Measurements from ENCODE around the gene MNT. TPM values are rescaled to one million over a fixed set of nuclear protein-coding genes. Genes with fewer than 3 reads are reported as not detected.

Gene MNT
- total and polyA plus RNA-seq, 4 donors: 10.2 to 47.0 (median 14.8) TPM

- no peak overlapping the region for H3K9ac ChIP-seq (ENCODE audit: insufficient read depth in 1 of 2, low read length in 2 of 2)
- H3K9me3 ChIP-seq (ENCODE audit: control insufficient read depth in 4 of 4, insufficient read depth in 3 of 4, low read length in 3 of 4): no peaks in the 10 kb centered on the region
- ATAC-seq (ENCODE audit: insufficient read depth, low FRiP score) (no peak), DNase-seq (no peak)
- H3K36me3 ChIP-seq (ENCODE audit: control insufficient read depth in 4 of 4, insufficient read depth in 4 of 4, low read length in 4 of 4): peaks cover 4 to 21% (median 16%) of the 10 kb centered on the region in 4 donors
- WGBS, 2 donors: 87 to 92% methylated on average over 6 of the region's 6 CpGs
- H3K27me3 ChIP-seq (ENCODE audit: control insufficient read depth in 3 of 3, insufficient read depth in 3 of 3, low read length in 2 of 3): no peaks in the 10 kb centered on the region
- H3K27ac ChIP-seq (ENCODE audit: low read depth in 1 of 2, low read length in 1 of 2): no peak overlapping the region
- H3K4me3 ChIP-seq: no peak overlapping the region
- peaks cover 0 to 16% (median 3%) of the 10 kb centered on the region in 5 donors for H3K4me1 ChIP-seq (ENCODE audit: control insufficient read depth in 5 of 5, insufficient read depth in 5 of 5, low read length in 5 of 5)
- TF ChIP-seq CTCF (IDR thresholded peaks at IDR 0.05; ENCODE audit: control extremely low read depth, extremely low read depth): no peak
Observed at GRCh38 chr17:2423271-2423670, 22.4 kb upstream of the MNT start.

DNA sequence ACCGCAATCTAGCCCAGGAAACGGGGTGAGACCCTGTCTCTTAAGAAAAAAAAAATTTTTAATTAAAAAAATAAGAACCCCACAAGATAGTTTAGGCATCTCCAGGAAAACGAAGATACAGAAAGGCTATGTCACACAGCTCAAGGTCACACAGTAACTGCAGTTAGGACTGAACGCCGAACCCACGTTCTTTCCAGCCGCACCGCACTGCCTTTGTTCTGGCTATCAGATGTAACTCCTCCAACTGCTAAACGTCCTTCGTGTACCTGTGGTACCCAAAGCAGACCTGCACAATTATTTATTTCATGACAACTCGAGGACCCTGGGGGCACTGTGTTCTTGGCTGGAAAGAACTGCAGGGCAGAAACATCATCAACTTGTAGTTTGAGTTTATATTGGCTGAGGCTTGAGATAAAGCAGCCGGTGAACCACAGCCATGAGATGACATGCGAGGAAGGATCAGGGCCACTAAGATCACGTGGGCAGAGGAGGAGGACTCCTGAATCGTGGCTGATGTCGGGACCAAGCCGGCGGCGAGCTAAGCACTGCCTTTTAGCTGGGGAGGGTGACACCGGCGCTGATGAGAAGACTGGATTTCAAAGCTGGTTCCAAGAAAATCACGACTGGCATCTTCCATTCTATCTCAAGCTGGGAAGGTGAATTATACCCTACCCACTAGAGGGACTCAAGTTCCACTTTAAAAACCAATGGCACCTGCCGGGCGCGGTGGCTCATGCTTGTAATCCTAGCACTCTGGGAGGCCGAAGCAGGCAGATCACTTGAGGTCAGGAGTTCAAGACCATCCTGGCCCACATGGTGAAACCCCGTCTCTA lies 20.7 kb upstream of the MNT start:
- peaks cover 0 to 17% (median 3%) of the 10 kb centered on the region in 5 donors for H3K4me1 ChIP-seq (ENCODE audit: control insufficient read depth in 5 of 5, insufficient read depth in 5 of 5, low read length in 5 of 5)
- no peak overlapping the region for H3K27ac ChIP-seq (ENCODE audit: low read depth in 1 of 2, low read length in 1 of 2)
- H3K36me3 ChIP-seq (ENCODE audit: control insufficient read depth in 4 of 4, insufficient read depth in 4 of 4, low read length in 4 of 4): peaks cover 4 to 21% (median 17%) of the 10 kb centered on the region in 4 donors
- ATAC-seq (ENCODE audit: insufficient read depth, low FRiP score) (no peak), DNase-seq (peak; percentile 54 to 85 (median 75))
- H3K9me3 ChIP-seq (ENCODE audit: control insufficient read depth in 4 of 4, insufficient read depth in 3 of 4, low read length in 3 of 4): no peaks in the 10 kb centered on the region
- no peak overlapping the region for H3K9ac ChIP-seq (ENCODE audit: insufficient read depth in 1 of 2, low read length in 2 of 2)
- no peak for TF ChIP-seq CTCF (IDR thresholded peaks at IDR 0.05; ENCODE audit: control extremely low read depth, extremely low read depth)
- H3K27me3 ChIP-seq (ENCODE audit: control insufficient read depth in 3 of 3, insufficient read depth in 3 of 3, low read length in 2 of 3): no peaks in the 10 kb centered on the region
- 85 to 91% methylated on average over 27 of the region's 27 CpGs for WGBS, 2 donors
- H3K4me3 ChIP-seq: no peak overlapping the region

- WGBS, 2 donors: 84 to 86% methylated on average over 12 of the region's 12 CpGs
- peaks cover 4 to 21% (median 13%) of the 10 kb centered on the region in 4 donors for H3K36me3 ChIP-seq (ENCODE audit: control insufficient read depth in 4 of 4, insufficient read depth in 4 of 4, low read length in 4 of 4)
Observed at GRCh38 chr17:2420176-2420575, 19.3 kb upstream of the MNT start.

More at GRCh38 chr17:2420176-2420575, 19.3 kb upstream of the MNT start:
- Histone ChIP-seq H3K4me1 (ENCODE audit: control insufficient read depth in 5 of 5, insufficient read depth in 5 of 5, low read length in 5 of 5) (peaks cover 0 to 20% (median 3%) of the 10 kb centered on the region in 5 donors), H3K9me3 (ENCODE audit: control insufficient read depth in 4 of 4, insufficient read depth in 3 of 4, low read length in 3 of 4) (no peaks in the 10 kb centered on the region), H3K27ac (ENCODE audit: low read depth in 1 of 2, low read length in 1 of 2) (no peak overlapping the region), H3K27me3 (ENCODE audit: control insufficient read depth in 3 of 3, insufficient read depth in 3 of 3, low read length in 2 of 3) (no peaks in the 10 kb centered on the region), H3K9ac (ENCODE audit: insufficient read depth in 1 of 2, low read length in 2 of 2) (no peak overlapping the region), H3K4me3 (no peak overlapping the region)
- no peak for ATAC-seq (ENCODE audit: insufficient read depth, low FRiP score)
- no peak for TF ChIP-seq CTCF (IDR thresholded peaks at IDR 0.05; ENCODE audit: control extremely low read depth, extremely low read depth)
- DNase-seq: no peak

All from lung (tissue), 12 donors.